Measurements from ENCODE around the gene IL20RB. TPM values are rescaled to one million over a fixed set of nuclear protein-coding genes. Genes with fewer than 3 reads are reported as not detected.

The IL20RB gene
- total RNA-seq (2022) (5.5 and 6.9 TPM in 2 replicates), Bru-seq, nascent RNA (percentile 70 among the genes with signal in this experiment), BruChase-seq, experiment 1, labeled RNA remaining after a 2-hour chase (percentile 75 among the genes with signal in this experiment), BruChase-seq, experiment 2, labeled RNA remaining after a 6-hour chase (percentile 71 among the genes with signal in this experiment)
- long read RNA-seq, partial matches to known transcripts, result 1 of 6 reads
- long read RNA-seq, other reads (novel, unspliced or antisense), result 2 of 6 reads

DNA sequence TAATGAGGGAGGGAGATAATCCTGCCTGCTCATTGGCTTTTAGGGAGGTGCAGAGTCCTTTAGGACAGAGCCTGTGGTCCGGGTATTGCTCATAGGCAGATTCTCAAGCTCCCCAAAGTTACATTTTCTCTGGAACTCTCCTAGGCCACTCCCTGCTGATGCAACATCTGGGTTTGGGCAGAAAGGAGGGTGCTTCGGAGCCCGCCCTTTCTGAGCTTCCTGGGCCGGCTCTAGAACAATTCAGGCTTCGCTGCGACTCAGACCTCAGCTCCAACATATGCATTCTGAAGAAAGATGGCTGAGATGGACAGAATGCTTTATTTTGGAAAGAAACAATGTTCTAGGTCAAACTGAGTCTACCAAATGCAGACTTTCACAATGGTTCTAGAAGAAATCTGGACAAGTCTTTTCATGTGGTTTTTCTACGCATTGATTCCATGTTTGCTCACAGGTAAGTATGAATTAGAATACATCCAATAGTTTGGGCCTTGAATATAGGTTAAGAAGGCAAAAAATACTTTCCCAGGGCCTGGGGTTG is at the start of gene IL20RB:
IL20RB (plus strand) TSS at position 233 of the 538 bp plus-strand sequence; CDS start at position 364, 131 bp downstream.
- peak in 1 of 2 experiments; percentile 24 for DNase-seq
- ChIA-PET POLR2A (no interaction called here), CTCF (no interaction called here)
- H3K4me1 Mint-ChIP-seq (ENCODE audit: low read depth, unreplicated experiment), result peaks cover 49% of the 10 kb centered on the region
- Histone ChIP-seq H3K36me3 (ENCODE audit: control insufficient read depth, insufficient read depth, low read length) (no peaks in the 10 kb centered on the region; the same call in 1 of the 2 replicates), H3K4me3 (ENCODE audit: low read depth, low read length) (no peak within 1 kb of the TSS), H3K4me1 (peaks cover 55% of the 10 kb centered on the region), H3K27me3 (replicated peaks; ENCODE audit: control insufficient read depth, insufficient read depth, low read length) (no peaks in the 10 kb centered on the region), H3K9me3 (no peaks in the 10 kb centered on the region)
- H3K9me3 Mint-ChIP-seq (ENCODE audit: unreplicated experiment), result no peaks in the 10 kb centered on the region
- peaks cover 29% of the 10 kb centered on the region for H3K36me3 Mint-ChIP-seq (ENCODE audit: insufficient read depth, unreplicated experiment)
- H3K27ac Mint-ChIP-seq (ENCODE audit: unreplicated experiment), result peak within 1 kb of the TSS; percentile 78
- no TSS peak for BruUV-seq (replicated peaks)
- no peak for TF ChIP-seq CTCF (IDR thresholded peaks at IDR 0.05; ENCODE audit: insufficient read depth in 1 of 2, low read depth in 1 of 2, low read length in 1 of 2, severe bottlenecking in 1 of 2, unreplicated experiment in 1 of 2)
- H3K27me3 Mint-ChIP-seq (ENCODE audit: insufficient read depth, unreplicated experiment), result no peaks in the 10 kb centered on the region
- peak within 1 kb of the TSS; percentile 38 for H3K4me3 Mint-ChIP-seq (ENCODE audit: unreplicated experiment)
- intact Hi-C loops (cut with micrococcal nuclease; ENCODE audit: unreplicated experiment), result loop anchor here (10.0 kb wide), 1 partner anchor 203 kb away; the partner anchor contains the start of gene STAG1

DNA sequence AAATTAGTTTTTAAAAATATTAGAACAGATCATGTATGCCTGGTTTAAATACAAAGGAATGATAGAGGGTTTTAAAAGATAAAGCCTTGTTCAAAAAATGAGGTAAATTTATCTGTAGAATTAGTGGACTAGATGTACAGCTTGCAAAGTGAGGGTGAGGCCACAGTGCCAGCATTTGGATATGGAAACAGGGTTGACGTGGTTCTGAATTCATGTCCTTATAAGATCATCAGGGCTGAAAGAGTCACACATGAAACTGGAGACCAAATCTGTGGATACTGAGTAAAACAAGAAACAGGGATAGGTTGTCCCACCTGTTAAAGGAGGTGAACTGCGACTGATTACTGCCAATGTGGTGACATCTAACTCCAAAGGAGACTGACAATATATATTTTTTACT is 49.5 kb upstream of the IL20RB start:
- no TSS peak for BruUV-seq (replicated peaks)

DNA sequence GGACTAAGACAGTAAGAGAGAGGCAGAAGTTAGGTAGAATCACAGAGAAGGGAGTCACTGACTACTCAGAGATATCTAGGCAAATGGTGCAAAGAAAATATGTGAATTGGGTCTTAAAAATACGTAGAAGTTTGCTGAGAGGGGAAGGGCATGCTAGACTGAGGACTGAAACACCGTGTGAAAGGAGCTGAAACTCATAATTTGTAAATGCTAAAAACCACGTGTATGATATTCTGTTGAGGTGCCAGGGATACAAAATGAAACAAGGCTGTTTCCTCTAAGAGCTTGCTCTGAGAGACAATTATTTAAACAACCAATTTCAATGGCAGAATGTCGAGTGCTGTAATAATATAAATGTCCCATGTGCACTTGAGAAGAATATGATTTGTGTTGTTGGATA is 48.6 kb upstream of the IL20RB start:
- Mint-ChIP-seq H3K4me1 (ENCODE audit: low read depth, unreplicated experiment) (peaks cover 6% of the 10 kb centered on the region), H3K36me3 (ENCODE audit: insufficient read depth, unreplicated experiment) (peaks cover 25% of the 10 kb centered on the region), H3K4me3 (ENCODE audit: unreplicated experiment) (no peak overlapping the region), H3K9me3 (ENCODE audit: unreplicated experiment) (peaks cover 11% of the 10 kb centered on the region), H3K27ac (ENCODE audit: unreplicated experiment) (no peak overlapping the region), H3K27me3 (ENCODE audit: insufficient read depth, unreplicated experiment) (no peaks in the 10 kb centered on the region)
- TF ChIP-seq CTCF (IDR thresholded peaks at IDR 0.05; ENCODE audit: insufficient read depth in 1 of 2, low read depth in 1 of 2, low read length in 1 of 2, severe bottlenecking in 1 of 2, unreplicated experiment in 1 of 2), result no peak
- intact Hi-C loops (cut with micrococcal nuclease; ENCODE audit: unreplicated experiment), result no loop called here
- POLR2A ChIA-PET, result no interaction called here
- Histone ChIP-seq H3K4me3 (ENCODE audit: low read depth, low read length) (no peak overlapping the region), H3K36me3 (ENCODE audit: control insufficient read depth, insufficient read depth, low read length) (no peaks in the 10 kb centered on the region), H3K27me3 (replicated peaks; ENCODE audit: control insufficient read depth, insufficient read depth, low read length) (no peaks in the 10 kb centered on the region), H3K9me3 (peaks cover 4% of the 10 kb centered on the region; the same call in 1 of the 2 replicates), H3K4me1 (no peaks in the 10 kb centered on the region)
- no peak for DNase-seq
- CTCF ChIA-PET, result no interaction called here
- no TSS peak for BruUV-seq (replicated peaks)

More for the DNA sequence above, 49.5 kb upstream of the IL20RB start:
- H3K4me1 ChIP-seq, result no peaks in the 10 kb centered on the region
- intact Hi-C loops (cut with micrococcal nuclease; ENCODE audit: unreplicated experiment), result no loop called here
- H3K4me3 ChIP-seq (ENCODE audit: low read depth, low read length), result no peak overlapping the region
- Mint-ChIP-seq H3K9me3 (ENCODE audit: unreplicated experiment) (peaks cover 20% of the 10 kb centered on the region), H3K27ac (ENCODE audit: unreplicated experiment) (no peak overlapping the region), H3K4me1 (ENCODE audit: low read depth, unreplicated experiment) (peaks cover 6% of the 10 kb centered on the region), H3K4me3 (ENCODE audit: unreplicated experiment) (no peak overlapping the region), H3K27me3 (ENCODE audit: insufficient read depth, unreplicated experiment) (no peaks in the 10 kb centered on the region), H3K36me3 (ENCODE audit: insufficient read depth, unreplicated experiment) (peaks cover 30% of the 10 kb centered on the region)
- ChIA-PET CTCF (no interaction called here), POLR2A (no interaction called here)
- peaks cover 12% of the 10 kb centered on the region for H3K9me3 ChIP-seq
- H3K36me3 ChIP-seq (ENCODE audit: control insufficient read depth, insufficient read depth, low read length), result no peaks in the 10 kb centered on the region
- DNase-seq, result no peak
- no peak for TF ChIP-seq CTCF (IDR thresholded peaks at IDR 0.05; ENCODE audit: insufficient read depth in 1 of 2, low read depth in 1 of 2, low read length in 1 of 2, severe bottlenecking in 1 of 2, unreplicated experiment in 1 of 2)
- H3K27me3 ChIP-seq (replicated peaks; ENCODE audit: control insufficient read depth, insufficient read depth, low read length), result no peaks in the 10 kb centered on the region
